Gastrocnemius medialis (tissue), 4 donors: ENCODE measurements around the gene AHCYL1. TPM values are rescaled to one million over a fixed set of nuclear protein-coding genes. Genes with fewer than 3 reads are reported as not detected.

Source experiments
- ATAC-seq, 2 donors: fragments of 150-250 bp; one replicate each; pipeline ENCODE4 v1.9.1; 2016
- DNase-seq, 2 donors: peaks; one replicate each; pipeline ENCODE4 v3.0.0-alpha.2; 2019
- H3K27ac ChIP-seq, 4 donors: fragments of 200-600 bp; sonication (generic); 1 replicate in 1 of 4; 2 replicates in 3 of 4; pipeline ENCODE4 v1.5.1; 2016 to 2018; ENCODE audit warnings: mild to moderate bottlenecking in 2 of 4, moderate library complexity in 1 of 4
- H3K27me3 ChIP-seq, 3 donors: fragments of 200-600 bp; sonication (generic) in 2 of 3; 1 replicate in 1 of 3; 2 replicates in 2 of 3; pipeline versions ENCODE4 v1.5.1 to v1.6.0; 2016 to 2019; ENCODE audit warnings: mild to moderate bottlenecking in 1 of 3, moderate library complexity in 1 of 3
- H3K36me3 ChIP-seq, 2 donors: fragments of 200-600 bp; sonication (generic) in 1 of 2; one replicate each; pipeline ENCODE4 v1.5.1; 2017 to 2018
- H3K4me1 ChIP-seq, 2 donors: fragments of 200-600 bp; sonication (generic) in 1 of 2; one replicate each; pipeline ENCODE4 v1.5.1; 2016 to 2017; ENCODE audit warnings: mild to moderate bottlenecking in 2 of 2
- H3K4me3 ChIP-seq, 4 donors: fragments of 200-600 bp; sonication (generic) in 3 of 4; 1 replicate in 1 of 4; 2 replicates in 3 of 4; pipeline ENCODE4 v1.5.1; 2016 to 2019; ENCODE audit warnings: mild to moderate bottlenecking in 2 of 4
- H3K9me3 ChIP-seq, 3 donors: fragments of 200-600 bp; sonication (generic) in 2 of 3; 1 replicate in 1 of 3; 2 replicates in 2 of 3; pipeline ENCODE4 v1.5.1; 2016 to 2019
- CTCF ChIP-seq, 5 experiments: fragments of 450-650 bp in 3 of 5; fragments of 200-600 bp in 2 of 5; sonication (generic) in 2 of 5; IDR thresholded peaks in 4 of 5; conservative IDR thresholded peaks in 1 of 5; 1 replicate in 4 of 5; 2 replicates in 1 of 5; pipeline ENCODE4 v1.5.1; 2016 to 2019; ENCODE audit warnings: antibody characterized with exemption in 5 of 5, mild to moderate bottlenecking in 3 of 5, moderate library complexity in 3 of 5
- POLR2A ChIP-seq, 2 donors: fragments of 450-650 bp; IDR thresholded peaks; one replicate each; pipeline ENCODE4 v1.6.1; 2017; ENCODE audit warnings: antibody characterized with exemption in 2 of 2, mild to moderate bottlenecking in 2 of 2, moderate library complexity in 2 of 2
- in situ Hi-C, 4 donors: fragments of 200-750 bp; cut with MboI; loops; one replicate each; pipeline versions ENCODE4 v1.15.0 to v1.8.0; 2017; ENCODE audit warnings: low sequenced_read_pairs in 4 of 4
- intact Hi-C: fragments of 100-400 bp; cut with DNase I; formaldehyde crosslinking; loops from one replicate; pipeline ENCODE4 v1.15.1; 2023; ENCODE audit warnings: low total_unique reads
- total RNA-seq, 4 donors: library from RNA; depleted of rRNA; stranded (reverse); fragments of >200 nt; gene quantifications; one replicate each; pipeline versions ENCODE4 v1.1.0 to v1.2.3, GENCODE V29; 2016

Gene AHCYL1
- total RNA-seq, 4 donors from 2014 or later, result 42.3 to 109 (median 69.6) TPM

GRCh38 chr1:110035236-110035752 is 50.7 kb downstream of the AHCYL1 start:
- H3K27ac ChIP-seq, result peak overlapping the region; percentile 85 to 95 (median 90)
- H3K4me1 ChIP-seq, result peaks cover 14 to 20% of the 10 kb centered on the region in 2 donors
- no peaks in the 10 kb centered on the region for H3K27me3 ChIP-seq
- H3K36me3 ChIP-seq, result peaks cover 2 to 31% of the 10 kb centered on the region in 2 donors
- H3K9me3 ChIP-seq, result no peaks in the 10 kb centered on the region
- peak overlapping the region; percentile 80 to 97 (median 83) for H3K4me3 ChIP-seq
- in situ Hi-C loops (loop anchor here in 1 of 4 donors (25.0 kb wide), 1 partner anchor 302 kb away; the partner anchor contains the start of gene RBM15), intact Hi-C loops (no loop called here)
- ATAC-seq (peak; percentile 4 to 11), DNase-seq (no peak)
- TF ChIP-seq POLR2A (IDR thresholded peaks at IDR 0.05) (no peak), CTCF (IDR thresholded peaks at IDR 0.05 in 4 of 5, conservative IDR thresholded peaks at IDR 0.05 in 1 of 5) (no peak)

- Histone ChIP-seq H3K4me1 (peaks cover 14 to 20% of the 10 kb centered on the region in 2 donors), H3K36me3 (peaks cover 2 to 61% of the 10 kb centered on the region in 2 donors), H3K27ac (no peak overlapping the region), H3K9me3 (no peaks in the 10 kb centered on the region), H3K27me3 (no peaks in the 10 kb centered on the region), H3K4me3 (no peak overlapping the region)
- TF ChIP-seq CTCF (IDR thresholded peaks at IDR 0.05 in 4 of 5, conservative IDR thresholded peaks at IDR 0.05 in 1 of 5) (no peak), POLR2A (IDR thresholded peaks at IDR 0.05) (no peak)
- DNase-seq (no peak), ATAC-seq (no peak)
- in situ Hi-C loops (loop anchor here in 1 of 4 donors (25.0 kb wide), 1 partner anchor 299 kb away; the partner anchor contains the start of gene RBM15), intact Hi-C loops (no loop called here)
Observed at GRCh38 chr1:110038271-110038670, 53.7 kb downstream of the AHCYL1 start.

- no peaks in the 10 kb centered on the region for H3K27me3 ChIP-seq
- H3K4me1 ChIP-seq, result peaks cover 14 to 20% of the 10 kb centered on the region in 2 donors
- in situ Hi-C loops, result loop anchor here in 1 of 4 donors (25.0 kb wide), 1 partner anchor 298 kb away; the partner anchor contains the start of gene RBM15
- no peak overlapping the region for H3K27ac ChIP-seq
- intact Hi-C loops, result no loop called here
- no peak overlapping the region for H3K4me3 ChIP-seq
- DNase-seq (no peak), ATAC-seq (no peak)
- H3K36me3 ChIP-seq, result peaks cover 2 to 74% of the 10 kb centered on the region in 2 donors
- TF ChIP-seq POLR2A (IDR thresholded peaks at IDR 0.05) (no peak), CTCF (IDR thresholded peaks at IDR 0.05 in 4 of 5, conservative IDR thresholded peaks at IDR 0.05 in 1 of 5) (no peak)
- H3K9me3 ChIP-seq, result no peaks in the 10 kb centered on the region
Observed at GRCh38 chr1:110039641-110040040, 55.1 kb downstream of the AHCYL1 start.

- DNase-seq (no peak), ATAC-seq (no peak)
- H3K27ac ChIP-seq, result no peak overlapping the region
- H3K27me3 ChIP-seq, result no peaks in the 10 kb centered on the region
- in situ Hi-C loops, result loop anchor here in 1 of 4 donors (25.0 kb wide), 1 partner anchor 297 kb away; the partner anchor contains the start of gene RBM15
- no peak overlapping the region for H3K4me3 ChIP-seq
- intact Hi-C loops, result no loop called here
- H3K9me3 ChIP-seq, result no peaks in the 10 kb centered on the region
- peaks cover 2 to 83% of the 10 kb centered on the region in 2 donors for H3K36me3 ChIP-seq
- peaks cover 10 to 14% of the 10 kb centered on the region in 2 donors for H3K4me1 ChIP-seq
- TF ChIP-seq CTCF (IDR thresholded peaks at IDR 0.05 in 4 of 5, conservative IDR thresholded peaks at IDR 0.05 in 1 of 5) (no peak), POLR2A (IDR thresholded peaks at IDR 0.05) (no peak)
Observed at GRCh38 chr1:110040548-110040947, 56.0 kb downstream of the AHCYL1 start.
